Natural killer cell (primary cell): ENCODE data around the gene XAGE1B. TPM values are rescaled to one million over a fixed set of nuclear protein-coding genes. Genes with fewer than 3 reads are reported as not detected.
"Not testable (repeated sequence)": the region's sequence is repeated elsewhere in the genome, so short reads cannot be mapped to it uniquely, and the experiment has no call there.

ENCODE experiments used
- ATAC-seq, 3 donors: fragments of 150-1000 bp in 2 of 3; fragments of 200-7000 bp in 1 of 3; cut with Tn5 transposase; 1 replicate in 1 of 3; 2 replicates in 2 of 3; pipeline ENCODE4 v1.10.0; 2021; ENCODE audit warnings: mild to moderate bottlenecking in 2 of 3, moderate library complexity in 2 of 3
- DNase-seq, 2 donors: peaks; one replicate each; pipeline versions ENCODE4 v3.0.0 to v3.0.0-alpha.2; 2013 to 2021; ENCODE audit warnings: mixed read lengths in 1 of 2
- H3K27ac ChIP-seq: one replicate; pipeline ENCODE4 v1.5.1; 2013; ENCODE audit warnings: mild to moderate bottlenecking, low read length
- H3K27me3 ChIP-seq: one replicate; pipeline ENCODE4 v1.6.1; 2013; ENCODE audit warnings: low read length; ENCODE audit not compliant: control insufficient read depth, insufficient read depth
- H3K36me3 ChIP-seq: one replicate; pipeline ENCODE4 v1.6.1; 2013; ENCODE audit warnings: low read length; ENCODE audit not compliant: control insufficient read depth, insufficient read depth
- H3K4me1 ChIP-seq: one replicate; pipeline ENCODE4 v1.6.1; 2013; ENCODE audit warnings: low read length; ENCODE audit not compliant: control insufficient read depth, insufficient read depth
- H3K4me3 ChIP-seq: one replicate; pipeline ENCODE4 v1.5.1; 2013; ENCODE audit warnings: low read length
- H3K9me3 ChIP-seq: one replicate; pipeline ENCODE4 v1.6.1; 2013; ENCODE audit warnings: low read length; ENCODE audit not compliant: control insufficient read depth, insufficient read depth
- H3K27ac Mint-ChIP-seq, 2 donors: one replicate each; pipeline ENCODE4 v1.8.0; 2022; ENCODE audit warnings: mild to moderate bottlenecking in 2 of 2, mixed read lengths in 2 of 2, moderate library complexity in 1 of 2
- H3K27me3 Mint-ChIP-seq, 2 donors: one replicate each; pipeline ENCODE4 v1.8.0; 2022; ENCODE audit warnings: low read depth in 2 of 2, mixed read lengths in 2 of 2
- H3K36me3 Mint-ChIP-seq: one replicate; pipeline ENCODE4 v1.8.0; 2022; ENCODE audit warnings: mixed read lengths
- H3K4me1 Mint-ChIP-seq, 2 donors: one replicate each; pipeline ENCODE4 v1.8.0; 2022; ENCODE audit warnings: mixed read lengths in 2 of 2
- H3K4me3 Mint-ChIP-seq: one replicate; pipeline ENCODE4 v1.8.0; 2022; ENCODE audit warnings: mild to moderate bottlenecking, moderate library complexity, mixed read lengths
- H3K9me3 Mint-ChIP-seq, 2 donors: one replicate each; pipeline ENCODE4 v1.8.0; 2022; ENCODE audit warnings: mixed read lengths in 2 of 2
- CTCF ChIP-seq: fragments of 200-600 bp; IDR thresholded peaks from one replicate; pipeline ENCODE4 v1.8.0; 2022; ENCODE audit warnings: antibody characterized with exemption
- WGBS: methylation state at CpG from one replicate; pipeline ENCODE4 v1.1.7; 2013; ENCODE audit warnings: missing lambda C conversion rate; ENCODE audit not compliant: insufficient coverage; 5-methylcytosine and 5-hydroxymethylcytosine counted together
- intact Hi-C: fragments of 100-400 bp; cut with micrococcal nuclease; formaldehyde crosslinking; loops from one replicate; pipeline ENCODE4 v1.14.2; 2022
- total RNA-seq, 4 donors: library from RNA; stranded (reverse); fragments of 120-200 nt in 1 of 4; gene quantifications; one replicate each; pipeline versions ENCODE4 v1.2.3 to v1.2.4, GENCODE V29; 2013 to 2022

XAGE1B gene, protein sequence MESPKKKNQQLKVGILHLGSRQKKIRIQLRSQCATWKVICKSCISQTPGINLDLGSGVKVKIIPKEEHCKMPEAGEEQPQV
- not detected for total RNA-seq
- not detected for total RNA-seq (2013)

- H3K9me3 Mint-ChIP-seq, H3K27me3 ChIP-seq, H3K4me1 Mint-ChIP-seq, ATAC-seq, H3K4me3 ChIP-seq, H3K4me3 Mint-ChIP-seq, H3K27ac ChIP-seq, H3K9me3 ChIP-seq, H3K36me3 ChIP-seq, DNase-seq, H3K27me3 Mint-ChIP-seq, H3K27ac Mint-ChIP-seq, intact Hi-C loops, H3K4me1 ChIP-seq, H3K36me3 Mint-ChIP-seq: not testable (repeated sequence)
- no CpG with 5 or more reads among the region's 18 CpGs for WGBS
Observed at GRCh38 chrX:52516987-52517325, at the start of gene XAGE1B. TSS of gene XAGE1B (minus strand) at chrX:52517063. CDS start at chrX:52515527, 1,536 bp downstream.

GRCh38 chrX:52563105-52563504, 46.2 kb upstream of the XAGE1B start:
- Histone ChIP-seq H3K4me1 (no peaks in the 10 kb centered on the region), H3K27ac (no peak overlapping the region), H3K4me3 (no peak overlapping the region), H3K36me3 (no peaks in the 10 kb centered on the region), H3K9me3 (no peaks in the 10 kb centered on the region), H3K27me3 (no peaks in the 10 kb centered on the region)
- Mint-ChIP-seq H3K27ac (no peak overlapping the region), H3K36me3 (no peaks in the 10 kb centered on the region), H3K4me1 (no peaks in the 10 kb centered on the region), H3K27me3 (peaks cover 5 to 56% of the 10 kb centered on the region in 2 donors), H3K9me3 (no peaks in the 10 kb centered on the region), H3K4me3 (no peak overlapping the region)
- DNase-seq = no peak
- no peak for ATAC-seq
- whole genome bisulfite sequencing = 94% methylated on average over 9 of the region's 10 CpGs
- intact Hi-C loops = no loop called here
- no peak for TF ChIP-seq CTCF

- Mint-ChIP-seq H3K36me3 (no peaks in the 10 kb centered on the region), H3K27ac (no peak overlapping the region), H3K4me3 (no peak overlapping the region), H3K9me3 (no peaks in the 10 kb centered on the region), H3K27me3 (peaks cover 0 to 18% of the 10 kb centered on the region in 2 donors), H3K4me1 (no peaks in the 10 kb centered on the region)
- H3K4me3 ChIP-seq = no peak overlapping the region
- WGBS = 95% methylated on average over 2 of the region's 3 CpGs
- no peak overlapping the region for H3K27ac ChIP-seq
- no peaks in the 10 kb centered on the region for H3K9me3 ChIP-seq
- DNase-seq (no peak), ATAC-seq (no peak)
- H3K36me3 ChIP-seq = no peaks in the 10 kb centered on the region
- H3K4me1 ChIP-seq = no peaks in the 10 kb centered on the region
- intact Hi-C loops = no loop called here
- H3K27me3 ChIP-seq = no peaks in the 10 kb centered on the region
- TF ChIP-seq CTCF = no peak
Observed at GRCh38 chrX:52558140-52558539, 41.3 kb upstream of the XAGE1B start.

GRCh38 chrX:52556741-52557140, 39.9 kb upstream of the XAGE1B start:
- H3K36me3 ChIP-seq = no peaks in the 10 kb centered on the region
- no peaks in the 10 kb centered on the region for H3K9me3 ChIP-seq
- 53% methylated on average over 1 of the region's 1 CpG for WGBS
- no peak for TF ChIP-seq CTCF
- H3K4me1 ChIP-seq = no peaks in the 10 kb centered on the region
- ATAC-seq (no peak), DNase-seq (no peak)
- intact Hi-C loops = no loop called here
- no peak overlapping the region for H3K4me3 ChIP-seq
- Mint-ChIP-seq H3K27ac (no peak overlapping the region), H3K9me3 (no peaks in the 10 kb centered on the region), H3K4me1 (no peaks in the 10 kb centered on the region), H3K4me3 (no peak overlapping the region), H3K36me3 (no peaks in the 10 kb centered on the region), H3K27me3 (peaks cover 0 to 23% of the 10 kb centered on the region in 2 donors)
- no peaks in the 10 kb centered on the region for H3K27me3 ChIP-seq
- no peak overlapping the region for H3K27ac ChIP-seq
